ENCODE data around the gene RTL3.
"Not testable (repeated sequence)": the region's sequence is repeated elsewhere in the genome, so short reads cannot be mapped to it uniquely, and the experiment has no call there.

The RTL3 gene

GRCh38 chrX:78658845-78659744 is at the start of gene RTL3:
Gene RTL3 (minus strand): TSS chrX:78659328. CDS start chrX:78658420, 908 bp downstream.
- no peak for DNase-seq

- DNase-seq, result no peak
Observed at GRCh38 chrX:78708816-78709215, 49.7 kb upstream of the RTL3 start.

- DNase-seq, result no peak
Observed at GRCh38 chrX:78708262-78708661, 49.1 kb upstream of the RTL3 start.

GRCh38 chrX:78706071-78706470 is 46.9 kb upstream of the RTL3 start:
- no peak for DNase-seq

- no peak for DNase-seq
Observed at GRCh38 chrX:78693536-78693935, 34.4 kb upstream of the RTL3 start.

- DNase-seq, result no peak
Observed at GRCh38 chrX:78693012-78693411, 33.9 kb upstream of the RTL3 start.

GRCh38 chrX:78687586-78687985 is 28.5 kb upstream of the RTL3 start:
- no peak for DNase-seq

GRCh38 chrX:78673246-78673645 is 14.1 kb upstream of the RTL3 start:
- DNase-seq, result no peak

GRCh38 chrX:78665342-78665741 is 6.2 kb upstream of the RTL3 start:
- no peak for DNase-seq

GRCh38 chrX:78661836-78662235 is 2.7 kb upstream of the RTL3 start:
- no peak for DNase-seq

- DNase-seq, result no peak
Observed at GRCh38 chrX:78659955-78660354, 827 bp upstream of the RTL3 start.

- DNase-seq, result no peak
Observed at GRCh38 chrX:78658414-78658813, 714 bp downstream of the RTL3 start.

GRCh38 chrX:78655642-78656041 is 3.5 kb downstream of the RTL3 start:
- DNase-seq, result no peak

GRCh38 chrX:78653118-78653822 is 5.9 kb downstream of the RTL3 start:
- no peak for DNase-seq

- DNase-seq, result no peak
Observed at GRCh38 chrX:78650906-78651437, 8.2 kb downstream of the RTL3 start.

- no peak for DNase-seq
Observed at GRCh38 chrX:78643874-78644273, 15.3 kb downstream of the RTL3 start.

GRCh38 chrX:78643096-78643495 is 16.0 kb downstream of the RTL3 start:
- DNase-seq, result no peak

- not testable (repeated sequence) for DNase-seq
Observed at GRCh38 chrX:78636096-78636495, 23.0 kb downstream of the RTL3 start.

GRCh38 chrX:78624962-78625909 is 33.9 kb downstream of the RTL3 start:
- DNase-seq, result no peak

- DNase-seq, result no peak
Observed at GRCh38 chrX:78624426-78624825, 34.7 kb downstream of the RTL3 start.

- no peak for DNase-seq
Observed at GRCh38 chrX:78622831-78623230, 36.3 kb downstream of the RTL3 start.

- DNase-seq, result no peak
Observed at GRCh38 chrX:78619834-78620233, 39.3 kb downstream of the RTL3 start.

- DNase-seq, result no peak
Observed at GRCh38 chrX:78618987-78619386, 40.1 kb downstream of the RTL3 start.

All from stimulated activated CD4-positive, alpha-beta T cell treated with anti-CD3 and anti-CD28 coated beads, Interleukin-2, amount 100 ng/mL, for 48 hours (primary cell).